Measurements from ENCODE around the gene LTB. TPM values are rescaled to one million over a fixed set of nuclear protein-coding genes. Genes with fewer than 3 reads are reported as not detected.
A peak's percentile ranks its signal among the peaks of the same experiment; 100 is the strongest.

LTB gene
- total RNA-seq, 1 donor from 2014 or later: 0.34 TPM

DNA sequence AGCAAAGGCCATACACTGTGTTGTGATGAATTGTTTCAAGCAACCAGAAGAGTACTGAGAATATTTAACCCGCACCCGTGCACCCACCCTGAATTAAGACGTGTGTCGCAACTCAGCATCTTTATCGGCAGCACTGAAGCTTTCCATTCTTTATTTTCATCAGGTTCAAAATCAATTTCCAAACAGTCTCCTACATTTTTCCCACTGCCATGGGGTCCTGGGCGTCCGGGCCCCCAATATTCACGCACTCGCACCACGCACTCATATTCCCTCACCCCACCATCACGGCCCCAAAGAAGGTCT is 1.8 kb downstream of the LTB start:
- peaks cover 9% of the 10 kb centered on the region for H3K4me1 Mint-ChIP-seq (ENCODE audit: unreplicated experiment)

DNA sequence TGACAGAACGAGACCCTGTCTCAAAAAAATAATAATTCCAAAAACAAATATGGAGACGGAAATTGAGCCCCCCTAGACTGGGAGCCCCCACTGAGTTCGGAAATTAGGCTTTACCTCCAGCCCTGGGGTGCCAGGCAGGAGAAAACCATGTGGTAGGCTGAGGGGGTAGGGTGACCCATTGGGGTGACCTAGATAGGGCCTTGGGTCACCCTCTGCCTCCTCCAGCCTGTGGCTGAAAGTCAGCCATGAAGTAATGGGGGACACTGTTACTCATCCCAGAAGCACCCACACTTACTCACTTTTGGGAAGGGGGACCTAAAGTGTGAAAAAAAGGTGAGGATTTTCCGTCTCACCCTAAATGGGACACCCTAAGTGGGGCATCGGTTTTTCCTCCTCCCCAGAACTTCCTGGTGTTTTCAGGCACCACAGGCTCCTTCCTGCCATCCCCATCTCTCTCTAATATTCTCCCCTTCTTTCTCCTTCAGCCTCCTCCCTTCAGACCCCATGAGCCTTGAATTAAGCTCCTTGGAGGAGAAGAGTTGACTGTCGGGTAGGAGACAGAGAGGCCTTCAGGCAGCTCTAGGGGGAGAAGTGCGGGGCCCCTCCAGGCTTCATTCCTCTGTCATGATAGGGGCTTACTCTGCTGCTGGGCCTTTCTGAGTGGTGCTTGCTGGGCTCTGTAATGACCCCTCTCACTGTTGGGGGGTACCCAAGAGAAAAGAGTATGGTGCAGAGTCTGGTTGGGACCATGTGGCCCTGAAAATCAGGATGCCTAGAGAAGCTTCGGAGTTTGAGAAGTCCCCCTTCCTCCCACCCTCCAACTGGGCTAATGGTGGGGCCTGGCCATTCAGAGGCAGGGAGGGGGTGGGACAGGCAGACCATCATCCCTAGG is 2.4 kb downstream of the LTB start:
- TF ChIP-seq, protein P1, sequence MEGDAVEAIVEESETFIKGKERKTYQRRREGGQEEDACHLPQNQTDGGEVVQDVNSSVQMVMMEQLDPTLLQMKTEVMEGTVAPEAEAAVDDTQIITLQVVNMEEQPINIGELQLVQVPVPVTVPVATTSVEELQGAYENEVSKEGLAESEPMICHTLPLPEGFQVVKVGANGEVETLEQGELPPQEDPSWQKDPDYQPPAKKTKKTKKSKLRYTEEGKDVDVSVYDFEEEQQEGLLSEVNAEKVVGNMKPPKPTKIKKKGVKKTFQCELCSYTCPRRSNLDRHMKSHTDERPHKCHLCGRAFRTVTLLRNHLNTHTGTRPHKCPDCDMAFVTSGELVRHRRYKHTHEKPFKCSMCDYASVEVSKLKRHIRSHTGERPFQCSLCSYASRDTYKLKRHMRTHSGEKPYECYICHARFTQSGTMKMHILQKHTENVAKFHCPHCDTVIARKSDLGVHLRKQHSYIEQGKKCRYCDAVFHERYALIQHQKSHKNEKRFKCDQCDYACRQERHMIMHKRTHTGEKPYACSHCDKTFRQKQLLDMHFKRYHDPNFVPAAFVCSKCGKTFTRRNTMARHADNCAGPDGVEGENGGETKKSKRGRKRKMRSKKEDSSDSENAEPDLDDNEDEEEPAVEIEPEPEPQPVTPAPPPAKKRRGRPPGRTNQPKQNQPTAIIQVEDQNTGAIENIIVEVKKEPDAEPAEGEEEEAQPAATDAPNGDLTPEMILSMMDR (conservative IDR thresholded peaks at IDR 0.05): no peak
- H3K4me3 Mint-ChIP-seq: peak overlapping the region; percentile 96
- H3K9me3 Mint-ChIP-seq: no peaks in the 10 kb centered on the region
- H3K36me3 Mint-ChIP-seq: no peaks in the 10 kb centered on the region
- no peak for DNase-seq (ENCODE audit: extremely low spot score, unreplicated experiment)
- H3K4me1 Mint-ChIP-seq (ENCODE audit: unreplicated experiment): peaks cover 9% of the 10 kb centered on the region
- peaks cover 36% of the 10 kb centered on the region for H3K27me3 Mint-ChIP-seq
- no peak overlapping the region for H3K27ac Mint-ChIP-seq

More for the DNA sequence above, 1.8 kb downstream of the LTB start:
- Mint-ChIP-seq H3K9me3 (no peaks in the 10 kb centered on the region), H3K4me3 (peak overlapping the region; percentile 96), H3K36me3 (no peaks in the 10 kb centered on the region), H3K27me3 (peaks cover 35% of the 10 kb centered on the region), H3K27ac (no peak overlapping the region)
- TF ChIP-seq, protein P1 (conservative IDR thresholded peaks at IDR 0.05): no peak
- DNase-seq (ENCODE audit: extremely low spot score, unreplicated experiment): no peak

DNA sequence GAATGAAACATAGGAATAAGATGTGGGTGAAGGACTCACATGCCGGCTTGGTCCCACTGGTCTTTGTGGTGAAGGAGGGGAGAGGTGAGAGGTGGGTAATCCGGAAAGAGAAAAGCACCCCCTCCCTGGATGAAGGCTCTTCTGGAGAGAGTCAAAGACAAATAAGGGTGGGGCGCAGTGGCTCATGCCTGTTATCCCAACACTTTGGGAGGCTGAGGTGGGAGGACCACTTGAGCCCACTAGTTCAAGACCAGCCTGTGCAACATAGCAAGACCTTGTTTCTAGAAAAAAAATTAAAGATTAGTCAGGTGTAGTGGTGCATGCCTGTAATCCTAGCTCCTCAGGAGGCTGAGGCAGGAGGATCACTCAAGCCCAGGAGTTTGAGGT is 3.1 kb downstream of the LTB start:
- TF ChIP-seq, protein P1 (conservative IDR thresholded peaks at IDR 0.05): no peak
- Mint-ChIP-seq H3K27me3 (peaks cover 36% of the 10 kb centered on the region), H3K27ac (no peak overlapping the region), H3K4me1 (ENCODE audit: unreplicated experiment) (peaks cover 9% of the 10 kb centered on the region), H3K9me3 (no peaks in the 10 kb centered on the region), H3K4me3 (no peak overlapping the region), H3K36me3 (no peaks in the 10 kb centered on the region)
- DNase-seq (ENCODE audit: extremely low spot score, unreplicated experiment): no peak

DNA sequence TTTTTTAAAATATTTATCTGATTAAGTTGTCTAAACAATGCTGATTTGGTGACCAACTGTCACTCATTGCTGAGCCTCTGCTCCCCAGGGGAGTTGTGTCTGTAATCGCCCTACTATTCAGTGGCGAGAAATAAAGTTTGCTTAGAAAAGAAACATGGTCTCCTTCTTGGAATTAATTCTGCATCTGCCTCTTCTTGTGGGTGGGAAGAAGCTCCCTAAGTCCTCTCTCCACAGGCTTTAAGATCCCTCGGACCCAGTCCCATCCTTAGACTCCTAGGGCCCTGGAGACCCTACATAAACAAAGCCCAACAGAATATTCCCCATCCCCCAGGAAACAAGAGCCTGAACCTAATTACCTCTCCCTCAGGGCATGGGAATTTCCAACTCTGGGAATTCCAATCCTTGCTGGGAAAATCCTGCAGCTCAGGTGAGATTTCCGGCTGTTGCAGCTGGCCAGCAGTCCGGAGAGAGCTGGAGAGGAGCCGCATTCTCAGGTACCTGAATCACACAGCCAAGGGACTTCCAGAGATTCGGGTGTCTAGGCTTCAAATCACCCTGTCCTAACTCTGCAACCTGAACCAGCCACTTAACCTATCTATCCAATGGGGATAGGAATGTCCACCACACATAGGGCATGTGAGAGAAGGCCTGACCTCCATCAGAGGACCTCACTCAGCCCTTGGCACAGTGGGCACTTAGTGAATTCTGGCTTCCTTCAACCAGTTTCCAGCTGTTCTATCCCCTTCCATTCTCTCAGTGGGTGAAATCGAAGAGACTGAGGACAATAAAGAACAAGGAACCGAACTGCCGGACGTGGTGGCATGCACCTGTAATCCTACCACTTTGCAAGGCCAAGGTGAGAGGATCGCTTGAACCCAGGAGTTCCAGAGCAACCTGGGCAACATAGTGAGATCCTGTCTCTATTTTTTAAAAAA is 3.8 kb downstream of the LTB start:
- Mint-ChIP-seq H3K9me3 (no peaks in the 10 kb centered on the region), H3K27me3 (peaks cover 34% of the 10 kb centered on the region), H3K4me3 (peak overlapping the region; percentile 51), H3K27ac (no peak overlapping the region), H3K4me1 (ENCODE audit: unreplicated experiment) (peaks cover 9% of the 10 kb centered on the region), H3K36me3 (no peaks in the 10 kb centered on the region)
- DNase-seq (ENCODE audit: extremely low spot score, unreplicated experiment): no peak
- TF ChIP-seq, protein P1 (conservative IDR thresholded peaks at IDR 0.05): no peak

DNA sequence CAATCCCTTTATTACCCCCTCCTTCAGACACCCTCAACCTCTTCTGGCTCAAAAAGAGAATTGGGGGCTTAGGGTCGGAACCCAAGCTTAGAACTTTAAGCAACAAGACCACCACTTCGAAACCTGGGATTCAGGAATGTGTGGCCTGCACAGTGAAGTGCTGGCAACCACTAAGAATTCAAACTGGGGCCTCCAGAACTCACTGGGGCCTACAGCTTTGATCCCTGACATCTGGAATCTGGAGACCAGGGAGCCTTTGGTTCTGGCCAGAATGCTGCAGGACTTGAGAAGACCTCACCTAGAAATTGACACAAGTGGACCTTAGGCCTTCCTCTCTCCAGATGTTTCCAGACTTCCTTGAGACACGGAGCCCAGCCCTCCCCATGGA is 4.7 kb downstream of the LTB start:
- Mint-ChIP-seq H3K4me1 (ENCODE audit: unreplicated experiment) (peaks cover 9% of the 10 kb centered on the region), H3K9me3 (no peaks in the 10 kb centered on the region), H3K4me3 (no peak overlapping the region), H3K36me3 (no peaks in the 10 kb centered on the region), H3K27ac (no peak overlapping the region), H3K27me3 (peaks cover 34% of the 10 kb centered on the region)
- TF ChIP-seq, protein P1 (conservative IDR thresholded peaks at IDR 0.05): no peak
- DNase-seq (ENCODE audit: extremely low spot score, unreplicated experiment): no peak
